ENCODE results near the gene SYPL2.

- no peak for TF ChIP-seq CTCF (IDR thresholded peaks at IDR 0.05; ENCODE audit: insufficient read depth, low read length)
- TF ChIP-seq REST (IDR thresholded peaks at IDR 0.05; ENCODE audit: insufficient replicate concordance, low read depth): no peak
- TF ChIP-seq POLR2AphosphoS5 (IDR thresholded peaks at IDR 0.05; ENCODE audit: low read depth): no peak
- TF ChIP-seq SPI1 (IDR thresholded peaks at IDR 0.05; ENCODE audit: borderline replicate concordance, low read depth): no peak
Measured at GRCh38 chr1:109528712-109529111, 62.4 kb downstream of the SYPL2 start.
